H9 (cell line): ENCODE measurements around the gene ALOX15B. TPM values are rescaled to one million over a fixed set of nuclear protein-coding genes. Genes with fewer than 3 reads are reported as not detected.

Experiments
- DNase-seq: peaks from one replicate; pipeline ENCODE4 v3.0.0-alpha.2; 2017
- H2AFZ ChIP-seq: one replicate; pipeline ENCODE4 v1.6.1; 2013; ENCODE audit warnings: mild to moderate bottlenecking, low read length, control low read depth, moderate library complexity
- H2AK5ac ChIP-seq: 2 replicates; pipeline ENCODE4 v1.6.1; 2013; ENCODE audit warnings: low read length, control low read depth, mixed read lengths; ENCODE audit not compliant: insufficient read length
- H2BK120ac ChIP-seq: one replicate; pipeline ENCODE4 v1.6.1; 2013; ENCODE audit warnings: low read depth, mild to moderate bottlenecking, low read length, control low read depth, inconsistent platforms; ENCODE audit not compliant: poor library complexity, severe bottlenecking
- H2BK12ac ChIP-seq: 2 replicates; pipeline ENCODE4 v1.6.1; 2013; ENCODE audit warnings: low read length, control low read depth, mixed read lengths, low read depth; ENCODE audit not compliant: insufficient read length
- H2BK15ac ChIP-seq: 2 replicates; pipeline ENCODE4 v1.6.1; 2013; ENCODE audit warnings: low read depth, low read length, control low read depth
- H2BK20ac ChIP-seq: one replicate; pipeline ENCODE4 v1.6.1; 2013; ENCODE audit warnings: low read depth, mild to moderate bottlenecking, low read length, control low read depth, inconsistent platforms; ENCODE audit not compliant: poor library complexity, severe bottlenecking
- H2BK5ac ChIP-seq: 2 replicates; pipeline ENCODE4 v1.6.1; 2013; ENCODE audit warnings: low read length, control low read depth, mixed read lengths; ENCODE audit not compliant: insufficient read length
- H3K14ac ChIP-seq: 2 replicates; pipeline ENCODE4 v1.6.1; 2013; ENCODE audit warnings: low read length, control low read depth; ENCODE audit not compliant: insufficient read depth
- H3K18ac ChIP-seq: 2 replicates; pipeline ENCODE4 v1.6.1; 2013; ENCODE audit warnings: low read depth, mild to moderate bottlenecking, mixed read lengths, low read length, control low read depth; ENCODE audit not compliant: insufficient read length
- H3K23ac ChIP-seq: 2 replicates; pipeline ENCODE4 v1.6.1; 2013; ENCODE audit warnings: low read length, control low read depth, mixed read lengths, low read depth; ENCODE audit not compliant: insufficient read length
- H3K23me2 ChIP-seq: 2 replicates; pipeline ENCODE4 v1.6.1; 2013; ENCODE audit warnings: low read depth, mild to moderate bottlenecking, mixed read lengths, low read length, control low read depth; ENCODE audit not compliant: insufficient read length, poor library complexity, severe bottlenecking
- H3K27ac ChIP-seq: 2 replicates; pipeline ENCODE4 v1.5.1; 2013; ENCODE audit warnings: low read length, control low read depth, mixed read lengths, low read depth; ENCODE audit not compliant: insufficient read length
- H3K27me3 ChIP-seq: 2 replicates; pipeline ENCODE4 v1.6.1; 2013; ENCODE audit warnings: low read length, control low read depth, inconsistent platforms; ENCODE audit not compliant: insufficient read depth
- H3K4ac ChIP-seq: 2 replicates; pipeline ENCODE4 v1.6.1; 2013; ENCODE audit warnings: low read depth, mild to moderate bottlenecking, control low read depth, inconsistent platforms, low read length, moderate library complexity
- H3K4me1 ChIP-seq: 2 replicates; pipeline ENCODE4 v1.6.1; 2013; ENCODE audit warnings: low read length, control low read depth, inconsistent platforms; ENCODE audit not compliant: insufficient read depth
- H3K4me2 ChIP-seq: 2 replicates; pipeline ENCODE4 v1.6.1; 2013; ENCODE audit warnings: low read length, control low read depth, mixed read lengths; ENCODE audit not compliant: insufficient read length, insufficient read depth
- H3K56ac ChIP-seq: 2 replicates; pipeline ENCODE4 v1.6.1; 2013; ENCODE audit warnings: low read depth, mild to moderate bottlenecking, mixed read lengths, low read length, control low read depth; ENCODE audit not compliant: insufficient read length
- H3K79me1 ChIP-seq: 2 replicates; pipeline ENCODE4 v1.6.1; 2013; ENCODE audit warnings: low read depth, mild to moderate bottlenecking, moderate library complexity, low read length, control low read depth, inconsistent platforms; ENCODE audit not compliant: insufficient read depth, poor library complexity, severe bottlenecking
- H3K79me2 ChIP-seq: 2 replicates; pipeline ENCODE4 v1.6.1; 2013; ENCODE audit warnings: low read length, control low read depth, inconsistent platforms; ENCODE audit not compliant: insufficient read depth
- H3K9ac ChIP-seq: 2 replicates; pipeline ENCODE4 v1.6.1; 2013; ENCODE audit warnings: low read length, control low read depth, mixed read lengths; ENCODE audit not compliant: insufficient read length; ENCODE audit errors: extremely low read depth
- H3K9me3 ChIP-seq: one replicate; pipeline ENCODE4 v1.6.1; 2013; ENCODE audit warnings: low read depth, low read length, inconsistent platforms; ENCODE audit not compliant: control insufficient read depth
- H3T11ph ChIP-seq: one replicate; pipeline ENCODE4 v1.6.1; 2013; ENCODE audit warnings: mild to moderate bottlenecking, low read length, control low read depth, inconsistent platforms
- H4K20me1 ChIP-seq: one replicate; pipeline ENCODE4 v1.6.1; 2013; ENCODE audit not compliant: control insufficient read depth, insufficient read length, insufficient read depth
- H4K5ac ChIP-seq: 2 replicates; pipeline ENCODE4 v1.6.1; 2013; ENCODE audit warnings: low read depth, mild to moderate bottlenecking, mixed read lengths, low read length, control low read depth; ENCODE audit not compliant: insufficient read length
- H4K8ac ChIP-seq: replicated peaks from 2 replicates; pipeline ENCODE4 v1.6.1; 2013; ENCODE audit warnings: low read length, control low read depth, mixed read lengths, low read depth; ENCODE audit not compliant: insufficient read length
- H4K91ac ChIP-seq: 2 replicates; pipeline ENCODE4 v1.6.1; 2013; ENCODE audit warnings: low read depth, mild to moderate bottlenecking, moderate library complexity, mixed read lengths, low read length, control low read depth; ENCODE audit not compliant: insufficient read length
- H3K27ac Mint-ChIP-seq, 3 experiments: 2 replicates in 2 of 3; 3 replicates in 1 of 3; pipeline ENCODE4 v1.8.0; 2020 to 2021; ENCODE audit warnings: mixed read lengths in 3 of 3, mild to moderate bottlenecking in 1 of 3, moderate library complexity in 1 of 3
- H3K27me3 Mint-ChIP-seq: 2 replicates; pipeline ENCODE4 v1.8.0; 2021; ENCODE audit warnings: low read depth, mild to moderate bottlenecking, moderate library complexity, mixed read lengths
- H3K36me3 Mint-ChIP-seq, 3 experiments: 2 replicates in 2 of 3; 3 replicates in 1 of 3; pipeline ENCODE4 v1.8.0; 2020 to 2021; ENCODE audit warnings: low read depth in 3 of 3, mixed read lengths in 3 of 3; ENCODE audit not compliant: insufficient read depth in 1 of 3
- H3K4me1 Mint-ChIP-seq, 2 experiments: 2 replicates each; pipeline ENCODE4 v1.8.0; 2020; ENCODE audit warnings: mixed read lengths in 2 of 2
- H3K4me3 Mint-ChIP-seq, 2 experiments: 2 replicates in 1 of 2; 3 replicates in 1 of 2; pipeline ENCODE4 v1.8.0; 2020 to 2021; ENCODE audit warnings: mild to moderate bottlenecking in 2 of 2, mixed read lengths in 2 of 2, moderate library complexity in 1 of 2
- H3K9me3 Mint-ChIP-seq, 2 experiments: 2 replicates in 1 of 2; 3 replicates in 1 of 2; pipeline ENCODE4 v1.8.0; 2020; ENCODE audit warnings: mild to moderate bottlenecking in 2 of 2, mixed read lengths in 2 of 2, moderate library complexity in 1 of 2
- CTCF ChIP-seq: fragments of 200-600 bp; sonication (generic); conservative IDR thresholded peaks from 3 replicates; pipeline ENCODE4 v1.8.0; 2021; ENCODE audit warnings: antibody characterized with exemption, mild to moderate bottlenecking
- WGBS: extraction: QIAGEN DNeasy Blood & Tissue Kit; methylation state at CpG from one replicate; pipeline ENCODE4 v1.1.7; 2013; ENCODE audit warnings: missing lambda C conversion rate, low lambda C conversion rate, mixed read lengths; ENCODE audit not compliant: insufficient read length; ENCODE audit errors: extremely low coverage; 5-methylcytosine and 5-hydroxymethylcytosine counted together
- total RNA-seq: library from RNA; stranded (reverse); gene quantifications from 2 replicates; pipeline ENCODE4 v1.2.1, GENCODE V29; 2021

ALOX15B gene
- total RNA-seq, 1 experiment from 2014 or later = not detected

GRCh38 chr17:8018436-8018835 is 20.4 kb upstream of the ALOX15B start:
- Histone ChIP-seq H3K23ac (no peak overlapping the region), H3K9me3 (no peaks in the 10 kb centered on the region), H4K20me1 (no peaks in the 10 kb centered on the region), H2BK15ac (no peak overlapping the region), H2BK5ac (no peak overlapping the region), H2BK20ac (no peak overlapping the region), H4K5ac (no peak overlapping the region), H3K9ac (no peak overlapping the region), H3K23me2 (peaks cover 11% of the 10 kb centered on the region), H2AFZ (no peak overlapping the region), H2BK120ac (no peak overlapping the region), H3K14ac (no peak overlapping the region), H3K4me2 (no peak overlapping the region), H3K79me1 (no peaks in the 10 kb centered on the region), H2AK5ac (no peak overlapping the region), H3K56ac (no peak overlapping the region), H4K8ac (no peak overlapping the region), H2BK12ac (no peak overlapping the region), H3K4me1 (no peaks in the 10 kb centered on the region; the same call in 1 of the 2 replicates), H3K27me3 (no peaks in the 10 kb centered on the region; the same call in 1 of the 2 replicates), H3K79me2 (no peaks in the 10 kb centered on the region), H3K18ac (no peak overlapping the region), H3T11ph (no peak overlapping the region), H3K4ac (no peak overlapping the region), H4K91ac (no peak overlapping the region), H3K27ac (no peak overlapping the region)
- Mint-ChIP-seq H3K4me3 (no peak overlapping the region), H3K36me3 (peaks cover 0 to 1% (median 0%) of the 10 kb centered on the region in 3 experiments; a peak in 2 of 7 replicates), H3K27me3 (peaks cover 27% of the 10 kb centered on the region), H3K4me1 (peaks cover 10 to 19% of the 10 kb centered on the region in 2 experiments), H3K9me3 (no peaks in the 10 kb centered on the region; a peak in 1 of 5 replicates), H3K27ac (no peak overlapping the region)
- no peak for DNase-seq
- TF ChIP-seq CTCF = no peak
- no CpG with 5 or more reads among the region's 3 CpGs for WGBS
